AG10803 (cell line): ENCODE data around the gene CHID1.

Source experiments
- DNase-seq: peaks from one replicate; pipeline ENCODE4 v3.0.0; 2010; ENCODE audit warnings: low read depth
- H3K4me3 ChIP-seq: 2 replicates; pipeline ENCODE4 v1.5.1; 2011; ENCODE audit warnings: mild to moderate bottlenecking, low read length, control low read depth
- TF ChIP-seq, protein P1 (sequence below): conservative IDR thresholded peaks from 2 replicates; pipeline ENCODE4 v1.5.1; 2011; ENCODE audit warnings: mild to moderate bottlenecking, low read length, control low read depth, inconsistent platforms

CHID1 gene

DNA sequence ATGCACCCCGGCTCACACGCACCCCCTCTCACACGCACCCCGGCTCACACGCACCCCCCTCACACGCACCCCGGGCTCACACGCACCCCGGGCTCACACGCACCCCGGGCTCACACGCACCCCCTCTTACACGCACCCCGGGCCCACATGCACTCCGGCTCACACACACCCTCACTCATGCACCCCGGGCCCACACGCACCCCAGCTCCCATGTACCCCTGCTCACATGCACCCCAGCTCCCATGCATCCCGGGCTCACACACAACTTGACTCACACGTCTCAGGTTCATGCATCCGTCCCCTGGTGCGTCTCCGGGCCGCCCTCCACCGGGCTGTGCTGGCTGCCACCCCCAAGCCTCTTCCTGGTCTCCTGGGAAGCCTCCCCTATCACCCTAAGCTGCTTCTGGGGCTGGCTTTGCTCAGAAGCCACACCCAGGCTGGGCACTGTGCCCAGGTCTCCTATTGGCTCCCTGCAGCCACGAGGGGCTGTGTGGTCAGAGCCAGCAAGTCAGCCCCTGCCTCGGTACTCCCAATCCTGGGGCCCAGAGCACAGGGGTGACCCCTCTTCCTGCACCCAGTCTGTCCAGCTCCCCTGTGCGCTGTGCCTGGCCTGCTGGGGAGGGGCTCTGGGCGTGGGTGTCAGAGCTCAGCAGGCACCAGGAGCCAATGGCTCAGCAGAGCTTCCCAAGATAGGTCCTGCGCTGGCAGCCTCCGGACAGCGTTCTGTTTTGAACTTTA, 51.0 kb downstream of the CHID1 start:
- no peak overlapping the region for H3K4me3 ChIP-seq
- TF ChIP-seq, protein P1, sequence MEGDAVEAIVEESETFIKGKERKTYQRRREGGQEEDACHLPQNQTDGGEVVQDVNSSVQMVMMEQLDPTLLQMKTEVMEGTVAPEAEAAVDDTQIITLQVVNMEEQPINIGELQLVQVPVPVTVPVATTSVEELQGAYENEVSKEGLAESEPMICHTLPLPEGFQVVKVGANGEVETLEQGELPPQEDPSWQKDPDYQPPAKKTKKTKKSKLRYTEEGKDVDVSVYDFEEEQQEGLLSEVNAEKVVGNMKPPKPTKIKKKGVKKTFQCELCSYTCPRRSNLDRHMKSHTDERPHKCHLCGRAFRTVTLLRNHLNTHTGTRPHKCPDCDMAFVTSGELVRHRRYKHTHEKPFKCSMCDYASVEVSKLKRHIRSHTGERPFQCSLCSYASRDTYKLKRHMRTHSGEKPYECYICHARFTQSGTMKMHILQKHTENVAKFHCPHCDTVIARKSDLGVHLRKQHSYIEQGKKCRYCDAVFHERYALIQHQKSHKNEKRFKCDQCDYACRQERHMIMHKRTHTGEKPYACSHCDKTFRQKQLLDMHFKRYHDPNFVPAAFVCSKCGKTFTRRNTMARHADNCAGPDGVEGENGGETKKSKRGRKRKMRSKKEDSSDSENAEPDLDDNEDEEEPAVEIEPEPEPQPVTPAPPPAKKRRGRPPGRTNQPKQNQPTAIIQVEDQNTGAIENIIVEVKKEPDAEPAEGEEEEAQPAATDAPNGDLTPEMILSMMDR, result no peak

DNA sequence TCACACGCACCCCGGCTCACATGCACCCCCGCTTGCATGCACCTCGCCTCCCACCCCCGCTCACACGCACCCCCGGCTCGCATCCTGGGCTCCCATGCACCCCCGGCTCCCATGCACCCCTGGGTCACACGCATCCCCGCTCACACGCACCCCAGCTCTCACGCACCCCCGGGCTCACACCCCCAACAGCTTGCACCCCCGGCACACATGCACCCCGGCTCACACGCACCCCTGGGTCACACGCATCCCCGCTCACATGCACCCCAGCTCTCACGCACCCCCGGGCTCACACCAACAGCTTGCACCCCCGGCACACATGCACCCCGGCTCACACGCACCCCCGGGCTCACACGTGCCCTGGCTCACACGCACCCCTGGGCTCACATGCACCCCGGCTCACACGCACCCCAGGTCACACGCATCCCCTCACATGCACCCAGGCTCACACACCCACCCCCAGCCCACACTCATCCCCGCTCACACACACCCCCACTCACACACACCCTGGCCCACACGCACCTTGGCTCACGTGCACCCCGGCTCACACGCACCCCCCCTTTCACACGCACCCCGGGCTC, 51.8 kb downstream of the CHID1 start:
- DNase-seq, result no peak
- no peak overlapping the region for H3K4me3 ChIP-seq
- TF ChIP-seq, protein P1, result no peak

More for the DNA sequence above, 51.0 kb downstream of the CHID1 start:
- peak; percentile 67 for DNase-seq

DNA sequence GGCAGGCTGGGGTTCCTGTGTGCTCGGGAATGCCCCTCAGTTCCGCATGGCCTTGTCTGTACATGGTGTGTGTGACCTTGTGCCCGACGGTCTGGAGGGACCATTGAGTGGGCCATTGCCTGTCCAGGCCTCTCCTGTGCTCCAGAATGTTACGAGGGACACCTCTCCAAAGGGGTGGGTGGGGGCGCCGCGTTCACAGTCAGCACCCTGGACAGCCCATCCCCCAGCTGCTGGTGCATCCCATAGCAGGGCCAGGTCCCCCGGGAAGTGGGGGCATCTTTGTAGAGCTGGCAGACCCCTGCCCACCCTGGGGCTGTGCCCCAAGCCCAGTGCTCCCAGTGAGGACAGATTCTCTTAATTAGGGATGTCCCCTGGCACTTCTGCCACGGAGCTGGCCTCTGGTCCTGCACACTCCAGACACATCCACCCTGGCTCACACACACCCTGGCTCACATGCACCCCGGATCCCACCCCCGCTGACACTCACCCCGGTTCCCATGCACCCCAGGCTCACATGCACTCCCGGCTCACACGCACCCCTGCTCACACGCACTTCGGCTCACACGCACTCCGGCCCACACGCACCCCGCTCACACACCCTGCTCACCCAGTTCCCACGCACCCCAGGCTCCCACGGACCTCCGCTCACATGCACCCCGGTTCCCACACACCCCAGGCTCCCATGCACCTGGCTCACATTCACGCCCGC, 52.4 kb downstream of the CHID1 start:
- TF ChIP-seq, protein P1, result no peak
- DNase-seq, result no peak
- no peak overlapping the region for H3K4me3 ChIP-seq

DNA sequence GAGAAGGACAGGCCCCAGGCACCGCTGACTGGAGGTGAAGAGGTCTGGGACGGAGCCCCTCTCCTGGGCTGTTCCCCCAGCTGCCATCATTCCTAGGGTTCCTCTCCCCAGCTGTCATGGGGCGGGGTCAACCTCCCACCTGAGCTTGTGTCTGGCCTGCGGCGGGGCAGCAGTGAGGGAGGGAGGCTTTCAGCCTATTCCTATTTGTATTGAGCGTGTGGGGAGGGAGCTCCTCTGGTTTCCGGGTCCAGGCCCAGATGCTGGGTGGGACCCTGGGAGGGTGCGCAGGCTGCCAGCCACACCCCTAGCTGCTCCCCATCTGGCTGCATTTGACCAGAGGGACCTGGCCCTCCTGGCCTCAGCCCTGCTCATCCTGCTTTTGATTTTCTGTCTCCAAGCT, 54.2 kb downstream of the CHID1 start:
- TF ChIP-seq, protein P1, result no peak
- DNase-seq, result no peak
- no peak overlapping the region for H3K4me3 ChIP-seq

DNA sequence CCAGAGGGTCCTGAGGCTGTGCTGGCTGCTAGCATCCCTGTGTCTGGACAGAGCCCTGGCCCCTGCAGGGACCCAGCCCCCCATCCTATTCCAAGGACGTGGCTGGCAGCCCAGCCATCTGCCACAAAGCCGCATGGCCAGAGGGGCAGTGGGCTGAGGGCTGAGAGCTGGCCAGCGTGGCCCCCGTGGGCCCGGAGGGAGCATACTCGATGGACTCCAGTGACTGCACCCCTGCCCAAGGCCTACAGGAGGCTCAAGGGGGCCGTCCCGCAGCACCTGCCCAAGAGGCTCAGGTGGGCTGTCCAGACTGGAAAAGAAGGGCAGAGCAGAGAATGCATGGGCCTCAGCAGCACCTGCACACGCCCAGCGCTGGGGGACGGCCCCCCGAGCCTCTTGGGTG, 54.8 kb downstream of the CHID1 start:
- H3K4me3 ChIP-seq, result no peak overlapping the region

DNA sequence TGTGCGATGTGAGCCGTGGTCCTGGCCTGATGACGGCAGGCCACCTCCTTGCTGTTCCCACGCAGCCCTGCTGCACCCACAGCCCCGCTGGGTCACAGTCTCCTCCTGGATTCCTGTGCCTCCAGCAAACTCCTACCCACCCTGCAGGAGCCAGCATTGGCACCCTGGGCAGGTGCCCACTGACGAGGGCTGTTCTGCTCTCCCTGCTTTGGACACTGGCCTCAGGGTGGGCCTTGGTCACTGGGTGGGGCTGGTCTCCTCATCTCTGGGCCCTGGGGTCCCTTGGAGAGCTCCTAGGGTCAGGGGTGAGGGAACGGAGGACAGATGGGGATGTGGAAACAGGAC, 55.3 kb downstream of the CHID1 start:
- DNase-seq, result no peak
- TF ChIP-seq, protein P1, result no peak
- H3K4me3 ChIP-seq, result no peak overlapping the region

More for the DNA sequence above, 54.8 kb downstream of the CHID1 start:
- TF ChIP-seq, protein P1, result no peak
- no peak for DNase-seq
